ENCODE data around the gene PLA2G4F.

GRCh38 chr15:42172475-42172874 is 16.0 kb upstream of the PLA2G4F start:
- TF ChIP-seq TARDBP (IDR thresholded peaks at IDR 0.05), result no peak
- TF ChIP-seq FOXA1 (IDR thresholded peaks at IDR 0.05), result no peak
- TF ChIP-seq SP1 (IDR thresholded peaks at IDR 0.05), result no peak
